Right lobe of liver (tissue), 4 donors: ENCODE measurements around the gene C6orf15.

ENCODE experiments used
- CTCF ChIP-seq, 4 donors: fragments of 200-600 bp in 3 of 4; fragments of 450-650 bp in 1 of 4; IDR thresholded peaks; one replicate each; pipeline versions ENCODE4 v1.5.1 to v1.8.0; 2016 to 2022; ENCODE audit warnings: antibody characterized with exemption in 4 of 4, mild to moderate bottlenecking in 2 of 4
- POLR2A ChIP-seq: fragments of 450-650 bp; IDR thresholded peaks from one replicate; pipeline ENCODE4 v1.6.1; 2017; ENCODE audit warnings: antibody characterized with exemption, mild to moderate bottlenecking
- donor health status: DM: no; HTN: no; CAD: no.
- donor health status: DM: no; HTN: no; CAD: no.
- donor health status: DM: no; HTN: yes; CAD: no.

- TF ChIP-seq CTCF (IDR thresholded peaks at IDR 0.05), result no peak
- TF ChIP-seq POLR2A, result no peak
Measured at GRCh38 chr6:31143148-31143547, 30.8 kb upstream of the C6orf15 start.
